HG02798 (cell line): ENCODE data around the gene KLLN.
A peak's percentile ranks its signal among the peaks of the same experiment; 100 is the strongest.
"Not testable (repeated sequence)": the region's sequence is repeated elsewhere in the genome, so short reads cannot be mapped to it uniquely, and the experiment has no call there.

Experiments
- ATAC-seq: cut with Tn5 transposase; IDR thresholded peaks from one replicate; pipeline ENCODE4 v1.9.1; 2021; ENCODE audit warnings: mild to moderate bottlenecking; ENCODE audit not compliant: unreplicated experiment, poor library complexity

Gene KLLN

GRCh38 chr10:87863053-87863943, at the start of gene KLLN, which contains the start of gene PTEN:
TSS of gene KLLN (minus strand) at chr10:87863533. CDS start at chr10:87862487, 1,046 bp downstream.
TSS of gene PTEN (plus strand) at chr10:87863625. CDS start at chr10:87864470, 845 bp downstream.
- ATAC-seq, result peak; percentile 47

GRCh38 chr10:87903396-87903795, 40.1 kb upstream of the KLLN start:
- ATAC-seq, result not testable (repeated sequence)

GRCh38 chr10:87897957-87898356, 34.6 kb upstream of the KLLN start:
- not testable (repeated sequence) for ATAC-seq

- no peak for ATAC-seq
Measured at GRCh38 chr10:87896216-87896615, 32.9 kb upstream of the KLLN start.

- ATAC-seq, result no peak
Measured at GRCh38 chr10:87895430-87895829, 32.1 kb upstream of the KLLN start.

- no peak for ATAC-seq
Measured at GRCh38 chr10:87887548-87888289, 24.4 kb upstream of the KLLN start.

GRCh38 chr10:87887146-87887545, 23.8 kb upstream of the KLLN start:
- ATAC-seq, result no peak

GRCh38 chr10:87886635-87887034, 23.3 kb upstream of the KLLN start:
- ATAC-seq, result no peak

GRCh38 chr10:87882555-87883294, 19.4 kb upstream of the KLLN start:
- no peak for ATAC-seq

GRCh38 chr10:87881373-87882059, 18.2 kb upstream of the KLLN start:
- ATAC-seq, result not testable (repeated sequence)

GRCh38 chr10:87880336-87880735, 17.0 kb upstream of the KLLN start:
- ATAC-seq, result no peak

GRCh38 chr10:87878664-87879459, 15.5 kb upstream of the KLLN start:
- ATAC-seq, result no peak

GRCh38 chr10:87875929-87876571, 12.7 kb upstream of the KLLN start:
- ATAC-seq, result no peak

- ATAC-seq, result no peak
Measured at GRCh38 chr10:87873656-87874055, 10.3 kb upstream of the KLLN start.

- ATAC-seq, result no peak
Measured at GRCh38 chr10:87872828-87873227, 9.5 kb upstream of the KLLN start.

- no peak for ATAC-seq
Measured at GRCh38 chr10:87869773-87870551, 6.6 kb upstream of the KLLN start.

GRCh38 chr10:87869139-87869538, 5.8 kb upstream of the KLLN start:
- not testable (repeated sequence) for ATAC-seq

GRCh38 chr10:87868277-87868676, 4.9 kb upstream of the KLLN start:
- no peak for ATAC-seq
